OCI-LY3 (cell line): ENCODE results near the gene LNX1.

Experiments used
- EZH2phosphoT487 ChIP-seq: fragments of 200-600 bp; shearing (Covaris generic); IDR thresholded peaks from 2 replicates; pipeline ENCODE4 v1.6.1; 2018; ENCODE audit warnings: antibody characterized with exemption, mixed run types, low read depth
- TF ChIP-seq, protein P1 (sequence below): fragments of 200-600, 300-600 bp; sonication (generic); IDR thresholded peaks from 2 replicates; pipeline ENCODE4 v1.5.1; 2014; ENCODE audit warnings: antibody characterized with exemption, low read length, low read depth

DNA sequence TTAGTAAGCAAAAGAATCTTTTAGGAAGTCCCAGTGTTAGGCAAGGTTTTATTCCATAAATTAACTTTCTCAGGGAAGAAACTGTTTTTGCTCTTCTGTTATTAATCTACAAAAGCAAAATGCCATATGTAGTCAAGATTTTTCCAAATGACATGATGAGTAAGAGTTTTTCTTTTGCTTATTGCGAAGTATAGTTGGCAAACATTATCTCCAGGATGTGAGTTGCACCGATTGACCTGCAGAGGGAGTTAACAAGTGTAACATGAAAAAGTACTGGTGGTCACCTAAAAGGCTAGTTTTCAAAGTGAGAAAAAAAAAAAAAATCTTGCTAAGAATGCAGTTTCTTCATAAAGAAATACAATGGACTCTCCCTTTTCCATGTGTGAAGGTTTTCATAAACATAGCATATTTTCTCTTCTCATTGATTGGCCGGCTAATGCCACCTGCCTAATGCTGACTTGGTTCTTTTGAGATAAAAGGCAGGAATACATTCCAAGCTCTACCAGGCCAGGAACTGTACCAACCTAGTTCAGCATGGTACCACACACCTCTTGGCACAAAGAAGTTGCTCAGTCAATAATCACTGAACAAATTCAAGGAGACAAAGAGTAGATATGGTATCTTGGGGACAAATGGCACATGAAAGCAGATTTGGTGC is 100.2 kb downstream of the LNX1 start:
- TF ChIP-seq, protein P1, sequence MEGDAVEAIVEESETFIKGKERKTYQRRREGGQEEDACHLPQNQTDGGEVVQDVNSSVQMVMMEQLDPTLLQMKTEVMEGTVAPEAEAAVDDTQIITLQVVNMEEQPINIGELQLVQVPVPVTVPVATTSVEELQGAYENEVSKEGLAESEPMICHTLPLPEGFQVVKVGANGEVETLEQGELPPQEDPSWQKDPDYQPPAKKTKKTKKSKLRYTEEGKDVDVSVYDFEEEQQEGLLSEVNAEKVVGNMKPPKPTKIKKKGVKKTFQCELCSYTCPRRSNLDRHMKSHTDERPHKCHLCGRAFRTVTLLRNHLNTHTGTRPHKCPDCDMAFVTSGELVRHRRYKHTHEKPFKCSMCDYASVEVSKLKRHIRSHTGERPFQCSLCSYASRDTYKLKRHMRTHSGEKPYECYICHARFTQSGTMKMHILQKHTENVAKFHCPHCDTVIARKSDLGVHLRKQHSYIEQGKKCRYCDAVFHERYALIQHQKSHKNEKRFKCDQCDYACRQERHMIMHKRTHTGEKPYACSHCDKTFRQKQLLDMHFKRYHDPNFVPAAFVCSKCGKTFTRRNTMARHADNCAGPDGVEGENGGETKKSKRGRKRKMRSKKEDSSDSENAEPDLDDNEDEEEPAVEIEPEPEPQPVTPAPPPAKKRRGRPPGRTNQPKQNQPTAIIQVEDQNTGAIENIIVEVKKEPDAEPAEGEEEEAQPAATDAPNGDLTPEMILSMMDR, result peak; percentile 73
- TF ChIP-seq EZH2phosphoT487, result no peak
